Ishikawa (cell line): ENCODE data around the gene DEK.

Experiments
- CEBPB ChIP-seq: IDR thresholded peaks from 2 replicates; pipeline ENCODE4 v1.6.1; 2012
- CREB1 ChIP-seq: IDR thresholded peaks from 2 replicates; pipeline ENCODE4 v1.6.1; 2012; ENCODE audit warnings: low read depth
- EP300 ChIP-seq: IDR thresholded peaks from 2 replicates; pipeline ENCODE4 v1.6.1; 2012; ENCODE audit warnings: borderline replicate concordance
- FOXM1 ChIP-seq: IDR thresholded peaks from 2 replicates; pipeline ENCODE4 v1.6.1; 2012; ENCODE audit warnings: low read depth, borderline replicate concordance
- MAX ChIP-seq: IDR thresholded peaks from 2 replicates; pipeline ENCODE4 v1.6.1; 2012
- NFIC ChIP-seq: IDR thresholded peaks from 2 replicates; pipeline ENCODE4 v1.6.1; 2012
- RAD21 ChIP-seq: IDR thresholded peaks from 2 replicates; pipeline ENCODE4 v1.6.1; 2012; ENCODE audit warnings: low read depth
- REST ChIP-seq: IDR thresholded peaks from 2 replicates; pipeline ENCODE4 v1.6.1; 2012; ENCODE audit warnings: low read depth, mild to moderate bottlenecking
- TAF1 ChIP-seq: IDR thresholded peaks from 2 replicates; pipeline ENCODE4 v1.6.1; 2012; ENCODE audit warnings: low read depth, mild to moderate bottlenecking
- TCF12 ChIP-seq: IDR thresholded peaks from 2 replicates; pipeline ENCODE4 v1.6.1; 2012; ENCODE audit warnings: low read depth
- TEAD4 ChIP-seq: IDR thresholded peaks from 2 replicates; pipeline ENCODE4 v1.6.1; 2012
- USF1 ChIP-seq: IDR thresholded peaks from 2 replicates; pipeline ENCODE4 v1.6.1; 2012
- YY1 ChIP-seq: IDR thresholded peaks from 2 replicates; pipeline ENCODE4 v1.6.1; 2012; ENCODE audit warnings: low read depth
- ZBTB7A ChIP-seq: IDR thresholded peaks from 2 replicates; pipeline ENCODE4 v1.6.1; 2012; ENCODE audit warnings: low read depth

GRCh38 chr6:18243302-18243893 lies 20.9 kb downstream of the DEK start:
- TF ChIP-seq NFIC = no peak
- no peak for TF ChIP-seq EP300
- no peak for TF ChIP-seq FOXM1
- TF ChIP-seq YY1 = no peak
- no peak for TF ChIP-seq TEAD4
- TF ChIP-seq TAF1 = no peak
- no peak for TF ChIP-seq RAD21
- TF ChIP-seq REST = no peak
- no peak for TF ChIP-seq CEBPB
- TF ChIP-seq TCF12 = no peak
- TF ChIP-seq ZBTB7A = no peak
- TF ChIP-seq MAX = no peak
- no peak for TF ChIP-seq CREB1
- no peak for TF ChIP-seq USF1
